GM21367 (cell line): ENCODE data around the gene SYNDIG1.

ENCODE experiments used
- ATAC-seq: cut with Tn5 transposase; IDR thresholded peaks from one replicate; pipeline ENCODE4 v1.9.1; 2021; ENCODE audit not compliant: unreplicated experiment

Gene SYNDIG1

DNA sequence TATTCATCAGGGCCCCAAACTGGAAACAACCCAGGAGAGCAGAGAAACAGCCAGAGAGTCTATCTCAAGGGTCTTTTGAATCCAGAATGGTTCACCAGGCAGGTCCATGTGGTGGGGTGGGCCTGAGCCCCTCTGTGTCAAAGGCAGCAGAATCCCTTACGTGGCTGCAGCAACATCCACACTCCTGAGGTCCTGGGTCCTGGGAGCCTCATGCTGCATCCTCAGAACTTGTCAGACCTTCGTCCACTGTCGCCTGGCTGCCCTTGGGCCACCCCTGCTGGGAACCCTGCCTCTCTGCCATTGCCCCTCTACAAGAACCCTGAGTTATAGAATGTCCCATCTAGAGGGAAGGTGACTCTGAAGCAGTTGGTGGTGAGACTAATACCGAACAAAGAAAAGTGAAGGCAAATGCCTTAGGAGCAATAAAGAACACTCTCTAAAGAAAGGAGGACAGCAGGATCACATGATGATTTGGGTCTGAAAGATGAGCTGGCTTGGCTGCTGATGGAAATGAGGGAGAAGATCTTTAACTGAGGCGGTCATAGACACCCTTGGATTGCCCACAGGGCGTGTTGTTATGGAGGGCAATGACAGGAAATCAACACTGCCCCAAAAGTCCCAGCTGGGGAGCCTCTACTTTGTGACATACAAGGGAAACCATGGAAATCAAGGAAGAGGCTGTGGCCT lies 161.2 kb downstream of the SYNDIG1 start:
- ATAC-seq = no peak

DNA sequence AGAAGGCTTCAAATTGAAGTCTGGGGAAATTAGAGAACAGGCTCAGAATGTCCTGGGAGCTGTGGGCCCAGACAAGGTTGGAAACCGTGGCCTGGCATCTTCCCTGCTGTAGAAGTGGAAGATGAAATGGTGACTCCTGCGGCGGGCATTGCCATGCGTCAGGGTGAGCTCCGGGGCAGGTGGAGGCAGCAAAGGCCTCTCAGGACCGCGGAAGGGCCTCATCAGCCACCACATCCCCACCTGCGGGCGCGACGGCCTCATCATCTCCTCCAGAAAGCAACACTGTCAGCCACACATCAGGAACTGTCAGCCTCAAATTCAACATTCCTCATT lies 161.7 kb downstream of the SYNDIG1 start:
- no peak for ATAC-seq

DNA sequence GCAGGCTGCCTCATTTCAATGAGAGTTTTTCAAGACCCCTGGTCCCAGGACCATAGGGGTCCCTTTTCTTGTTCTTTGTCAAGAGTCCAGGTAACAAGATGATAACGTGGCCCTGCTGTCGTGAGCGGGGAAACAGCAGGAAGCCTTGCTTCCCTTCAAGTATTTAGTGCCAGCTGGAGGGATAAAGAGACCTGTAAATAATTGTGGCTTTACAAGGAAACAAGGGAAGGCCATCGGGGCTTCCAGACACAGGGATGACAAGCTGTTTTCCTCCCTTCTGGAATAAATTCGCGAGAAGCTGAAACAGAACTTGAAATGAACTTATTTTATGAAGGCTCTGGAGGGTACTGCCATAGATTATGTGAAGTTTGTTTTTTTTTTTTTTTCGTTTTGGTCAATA lies 163.2 kb downstream of the SYNDIG1 start:
- ATAC-seq = no peak

DNA sequence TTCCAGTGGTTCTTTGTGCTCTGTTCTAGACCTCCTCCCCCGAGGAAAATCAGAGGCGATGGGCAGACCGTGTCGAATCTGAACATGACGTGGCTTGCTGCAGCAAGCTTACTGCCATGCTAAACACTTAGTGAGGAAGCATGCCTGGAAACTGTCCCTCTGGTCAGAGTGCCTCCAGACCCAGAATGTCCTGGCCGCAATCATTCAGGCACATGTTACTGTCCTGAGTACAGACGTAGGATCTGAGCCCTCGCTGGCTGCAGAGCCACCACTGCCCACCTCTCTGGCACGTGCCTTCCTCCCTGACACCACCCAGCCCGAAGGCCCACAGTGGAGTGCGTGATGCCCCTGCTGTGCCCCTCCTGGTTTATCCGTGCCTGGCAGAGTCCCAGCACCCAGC lies 163.6 kb downstream of the SYNDIG1 start:
- no peak for ATAC-seq

DNA sequence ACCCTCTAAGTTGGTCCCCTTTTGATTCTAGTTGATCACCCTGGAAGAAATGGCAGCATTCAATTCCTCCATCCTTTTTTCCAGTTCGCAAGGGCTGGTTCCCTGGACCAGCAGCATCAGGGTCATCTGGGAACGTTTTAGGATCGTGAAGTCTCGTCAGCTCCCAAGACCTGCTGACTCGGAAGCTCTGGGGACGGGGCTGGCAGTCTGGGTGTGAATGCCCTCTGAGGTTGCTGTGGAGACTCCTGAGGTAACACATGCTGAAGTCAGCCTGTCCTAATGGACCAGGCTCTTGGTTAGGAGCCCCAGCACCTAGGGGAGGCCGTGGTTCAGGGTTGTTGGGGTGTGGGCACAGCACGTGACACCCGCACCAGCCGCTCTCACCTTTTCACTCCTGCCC lies 164.1 kb downstream of the SYNDIG1 start:
- no peak for ATAC-seq

DNA sequence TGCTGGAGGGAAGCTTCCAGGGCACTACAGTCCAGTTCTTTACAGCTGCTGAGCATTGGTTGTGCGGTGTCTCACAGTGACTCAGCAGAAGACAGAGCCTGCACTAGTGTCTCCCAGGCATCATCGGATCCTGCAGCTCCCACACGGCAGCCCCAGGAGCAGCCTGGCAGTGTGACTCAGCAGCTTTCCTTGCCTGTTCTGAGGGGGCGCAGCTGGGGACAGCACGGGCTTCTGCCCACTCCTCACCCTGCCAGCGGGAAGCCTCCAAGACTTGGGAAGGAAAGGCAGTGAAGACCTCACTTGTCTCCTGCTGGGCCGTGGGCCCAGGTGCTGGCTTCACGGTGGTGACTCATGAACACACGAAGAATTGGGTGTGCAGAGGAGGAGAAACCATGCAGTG lies 165.4 kb downstream of the SYNDIG1 start:
- no peak for ATAC-seq

DNA sequence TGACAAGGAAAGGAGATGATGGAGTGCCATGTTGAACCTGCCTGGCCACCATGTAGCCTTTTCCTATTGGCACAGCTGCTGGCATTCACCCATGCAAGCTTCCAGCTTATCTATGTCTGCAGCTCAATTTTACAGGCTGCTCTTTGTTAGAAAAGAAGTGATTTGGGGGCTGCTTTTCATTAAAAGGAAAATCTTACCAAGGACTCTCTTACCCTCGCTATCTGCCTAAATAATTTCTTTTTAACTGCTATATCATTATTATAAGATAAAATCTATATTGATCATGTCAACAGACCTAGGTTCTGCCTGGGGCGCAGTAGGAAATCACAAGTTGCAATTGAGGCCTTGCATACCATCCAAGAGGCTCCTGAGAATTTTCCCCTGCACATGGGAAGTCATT lies 167.2 kb downstream of the SYNDIG1 start:
- ATAC-seq = no peak

DNA sequence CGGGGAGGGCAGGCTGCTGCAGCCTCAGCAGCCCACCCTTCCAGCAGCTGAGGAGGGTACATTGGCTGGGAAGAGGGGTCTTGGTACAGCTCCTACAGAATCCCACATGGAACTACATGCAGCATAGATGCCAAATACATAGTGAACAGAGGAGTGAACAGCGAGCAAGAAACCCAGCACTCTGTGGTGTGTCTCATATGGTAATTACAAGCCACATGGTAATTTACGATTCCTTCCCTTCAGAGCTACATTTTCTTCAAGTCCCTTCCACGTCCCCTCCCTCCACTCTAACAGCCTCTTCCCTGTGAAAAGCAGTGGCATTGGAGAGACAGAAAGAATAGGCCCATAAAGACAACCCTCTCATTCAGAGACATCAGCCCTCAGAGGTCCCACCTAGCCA lies 167.7 kb downstream of the SYNDIG1 start:
- ATAC-seq = no peak

DNA sequence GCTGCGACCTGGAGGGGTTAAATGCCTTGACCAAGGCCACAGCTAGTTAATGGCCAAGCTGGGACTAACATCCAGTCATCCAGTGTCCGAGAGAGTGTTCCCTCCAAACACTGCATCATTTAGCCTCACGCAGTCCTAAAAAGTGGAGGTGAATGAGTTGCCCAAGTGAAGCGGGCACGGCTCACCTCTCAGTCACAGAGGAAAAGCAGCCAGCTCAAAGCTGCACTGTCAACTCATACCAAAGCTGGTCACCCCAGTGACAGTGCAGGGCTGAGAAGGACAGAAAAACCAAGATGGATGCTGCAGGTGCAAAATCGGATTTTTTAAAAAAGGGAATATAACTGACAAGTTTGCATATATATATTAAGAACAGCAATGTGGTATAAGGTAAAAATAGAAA lies 168.5 kb downstream of the SYNDIG1 start:
- no peak for ATAC-seq

DNA sequence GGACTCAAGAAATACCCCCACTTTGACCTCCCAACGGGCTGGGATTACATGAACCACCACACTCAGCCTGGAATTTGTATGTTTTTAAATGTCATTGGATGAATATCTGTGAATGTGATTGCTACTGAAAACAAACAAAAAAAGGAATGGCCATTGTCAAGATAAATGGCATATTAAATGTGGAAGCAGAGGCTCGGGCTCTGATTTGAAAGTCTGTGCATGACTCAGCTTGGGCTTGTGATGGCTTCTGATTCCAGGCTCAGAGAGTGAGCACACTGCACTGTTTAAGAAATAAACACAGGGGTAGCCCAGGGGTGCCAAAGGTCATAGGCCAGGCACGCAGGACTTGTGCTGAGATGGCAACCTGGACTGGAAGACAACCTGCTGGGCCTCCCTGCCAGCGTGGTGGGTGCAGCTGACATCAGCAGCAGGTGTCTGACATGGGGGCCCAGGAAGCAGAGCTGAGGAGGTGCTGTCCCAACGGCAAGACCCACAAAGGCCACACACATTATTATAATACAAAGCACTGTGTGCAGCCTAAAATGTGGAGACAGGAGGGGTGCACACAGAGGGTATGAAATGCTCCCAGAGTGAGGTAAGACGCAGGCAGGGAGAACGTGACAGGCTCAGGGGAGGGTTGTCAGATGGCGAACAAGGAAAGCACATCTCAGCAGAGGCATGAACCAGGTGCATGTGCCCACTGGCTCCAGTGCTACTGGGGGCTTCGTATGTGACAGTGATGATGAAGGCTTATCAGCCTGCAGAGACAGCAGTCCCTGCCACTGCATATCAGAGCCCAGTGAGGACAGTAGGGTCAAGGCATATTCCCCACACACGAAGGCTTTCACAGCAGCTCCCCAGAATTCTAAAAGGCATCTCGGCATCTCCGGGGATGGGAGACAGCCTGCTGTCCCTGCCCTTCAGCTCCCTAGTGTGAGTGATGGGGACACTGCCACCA lies 169.4 kb downstream of the SYNDIG1 start:
- no peak for ATAC-seq

DNA sequence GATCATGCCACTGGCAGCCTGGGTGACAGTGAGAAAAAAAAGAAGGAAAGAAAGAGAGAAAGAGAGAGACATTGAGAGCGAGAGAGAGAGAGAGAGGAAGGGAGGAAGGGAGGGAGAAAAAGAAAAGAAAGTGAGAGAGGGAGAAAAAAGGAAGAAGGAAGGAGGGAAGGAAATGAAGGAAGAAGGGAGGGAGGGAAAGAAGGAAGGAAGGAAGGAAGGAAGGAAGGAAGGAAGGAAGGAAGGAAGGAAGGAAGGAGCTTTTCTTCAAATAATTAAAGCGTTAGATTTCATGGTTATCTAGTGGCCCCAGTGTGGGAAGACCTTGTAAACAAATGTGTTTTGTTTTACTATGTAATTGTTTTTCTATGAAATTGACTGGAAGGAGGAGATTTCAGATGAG lies 170.8 kb downstream of the SYNDIG1 start:
- no peak for ATAC-seq

DNA sequence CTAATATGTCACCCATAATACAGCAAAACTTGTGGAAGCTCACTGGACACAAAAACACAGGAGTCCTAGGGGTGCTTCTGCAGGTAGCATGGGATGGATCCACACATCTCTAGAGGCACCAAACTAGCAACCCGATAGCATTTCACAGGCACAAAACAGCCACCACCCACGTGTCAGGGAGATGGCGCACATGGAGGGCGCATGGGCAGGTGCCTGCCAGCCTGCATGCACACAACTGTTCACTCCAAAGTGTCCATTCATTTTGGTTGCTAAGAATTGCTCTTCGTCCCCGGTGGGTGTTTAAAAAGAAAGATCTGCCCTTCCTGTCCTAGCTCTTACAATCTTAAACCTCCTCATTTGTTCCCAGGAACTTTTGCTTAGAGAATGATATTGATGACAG lies 171.3 kb downstream of the SYNDIG1 start:
- ATAC-seq = no peak

DNA sequence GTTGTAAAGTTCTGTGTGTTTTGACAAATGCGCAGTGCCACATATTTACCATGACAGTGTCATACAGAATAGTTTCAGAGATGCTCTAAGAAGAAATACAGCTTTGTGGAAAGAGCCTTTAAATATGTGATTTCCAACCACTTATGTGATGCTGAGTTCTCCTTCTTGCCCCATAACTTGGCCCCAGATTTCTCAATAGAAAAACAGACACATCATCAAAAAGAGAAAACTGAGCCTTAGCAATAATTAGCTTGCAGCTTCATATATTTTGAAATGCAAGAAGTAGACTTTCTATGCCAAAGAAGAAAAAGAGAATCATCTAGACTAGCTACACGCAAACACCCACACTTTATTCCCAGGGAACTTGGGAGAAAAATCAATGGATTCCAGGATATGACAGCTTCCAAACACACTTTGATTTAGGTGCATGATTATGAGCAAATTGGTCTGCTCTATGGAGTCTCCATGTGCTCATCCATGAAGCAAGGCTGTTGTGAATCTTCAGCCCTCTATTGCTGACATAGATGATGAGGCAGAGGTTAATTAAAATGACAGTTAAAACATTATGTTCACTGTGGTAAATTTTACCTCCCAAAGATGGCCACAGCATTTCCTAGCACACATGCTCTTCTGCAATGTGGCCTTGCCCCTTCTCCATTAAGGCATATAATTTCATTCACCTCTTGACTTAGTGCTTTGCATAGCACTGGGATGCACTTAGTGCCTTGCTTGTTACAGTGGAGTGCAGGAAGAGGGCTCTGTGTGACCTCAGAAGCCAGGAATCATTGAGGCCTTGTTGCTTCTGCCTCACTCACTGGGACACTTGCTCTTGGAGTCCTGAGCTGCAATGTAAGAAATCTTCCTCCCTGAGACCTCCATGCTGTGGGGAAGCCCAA lies 174.6 kb downstream of the SYNDIG1 start:
- ATAC-seq = no peak

DNA sequence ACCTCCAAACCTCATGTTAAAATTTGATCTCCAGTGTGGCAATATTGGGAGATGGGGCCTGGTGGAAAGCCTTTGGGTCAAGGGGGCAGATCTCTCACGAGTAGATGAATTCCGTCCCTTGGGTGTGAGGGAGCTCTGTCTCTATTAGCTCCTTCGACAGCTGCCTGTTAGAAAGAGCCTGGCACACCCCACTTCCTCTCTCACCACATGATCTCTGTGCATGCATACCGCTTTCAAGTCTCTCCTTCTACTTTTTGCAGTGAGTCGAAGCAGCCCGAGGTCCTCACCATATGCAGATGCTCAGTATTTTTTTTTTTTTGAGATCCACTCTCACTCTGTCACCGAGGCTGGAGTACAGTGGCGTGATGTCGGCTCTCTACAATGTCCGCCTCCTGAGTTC lies 176.9 kb downstream of the SYNDIG1 start:
- no peak for ATAC-seq

DNA sequence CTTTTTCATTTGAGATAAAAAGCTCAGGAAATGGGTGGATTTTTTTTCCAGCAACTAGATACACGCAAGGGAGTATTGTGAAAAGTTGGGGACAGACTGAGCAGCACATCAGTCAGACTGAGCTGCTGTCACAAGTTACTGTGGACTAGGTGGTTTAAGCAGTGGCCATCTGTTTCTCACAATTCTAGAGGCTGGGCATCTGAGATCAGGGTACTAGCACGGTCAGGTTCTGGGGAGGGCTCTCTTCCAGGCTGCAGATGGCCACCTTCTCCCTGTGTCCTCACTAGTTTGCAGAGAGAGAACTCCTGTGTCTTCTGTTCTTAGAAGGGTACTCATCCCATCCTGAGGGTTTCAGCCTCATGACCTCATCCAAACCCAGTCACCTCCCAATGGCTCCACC lies 178.3 kb downstream of the SYNDIG1 start:
- ATAC-seq = no peak

DNA sequence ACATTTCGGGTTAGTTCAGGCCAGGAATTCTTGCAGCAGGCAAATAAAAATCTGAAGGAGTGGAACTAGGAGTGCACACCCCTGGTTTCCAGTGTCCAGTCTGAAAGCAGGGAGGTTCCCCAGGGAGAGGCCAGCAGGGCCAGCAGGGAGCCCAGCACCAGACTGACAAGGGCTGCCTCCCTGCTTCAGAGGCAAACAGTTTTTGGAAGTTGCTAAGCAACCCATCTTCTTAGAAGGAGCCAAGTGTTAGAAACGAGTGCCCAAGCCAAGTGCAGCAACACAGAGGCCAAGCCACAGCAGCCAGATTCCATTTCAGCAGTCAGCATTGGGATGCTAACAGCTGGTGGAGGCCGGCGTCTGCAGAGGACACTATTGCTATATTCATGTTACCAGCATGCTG lies 179.1 kb downstream of the SYNDIG1 start:
- ATAC-seq = peak; percentile 11

DNA sequence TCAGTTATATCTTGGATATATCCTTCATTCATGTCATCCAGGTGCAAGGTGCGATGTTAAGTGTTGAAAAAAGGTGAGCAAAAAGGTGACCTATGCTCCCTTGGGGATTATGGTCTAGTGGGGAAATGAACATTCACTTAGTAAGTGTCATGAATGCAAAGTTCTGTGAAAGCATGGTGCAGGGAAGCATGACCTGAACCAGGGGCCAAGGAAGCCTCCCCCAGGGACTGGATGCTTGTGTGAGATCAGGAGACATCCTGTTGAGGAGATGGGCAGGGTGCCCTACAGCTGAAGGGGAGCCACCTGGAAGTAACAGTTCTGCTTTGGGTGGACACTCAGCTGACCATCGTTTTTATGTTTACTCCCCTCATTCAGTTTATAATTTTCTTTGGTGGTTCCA lies 179.5 kb downstream of the SYNDIG1 start:
- peak; percentile 55 for ATAC-seq

DNA sequence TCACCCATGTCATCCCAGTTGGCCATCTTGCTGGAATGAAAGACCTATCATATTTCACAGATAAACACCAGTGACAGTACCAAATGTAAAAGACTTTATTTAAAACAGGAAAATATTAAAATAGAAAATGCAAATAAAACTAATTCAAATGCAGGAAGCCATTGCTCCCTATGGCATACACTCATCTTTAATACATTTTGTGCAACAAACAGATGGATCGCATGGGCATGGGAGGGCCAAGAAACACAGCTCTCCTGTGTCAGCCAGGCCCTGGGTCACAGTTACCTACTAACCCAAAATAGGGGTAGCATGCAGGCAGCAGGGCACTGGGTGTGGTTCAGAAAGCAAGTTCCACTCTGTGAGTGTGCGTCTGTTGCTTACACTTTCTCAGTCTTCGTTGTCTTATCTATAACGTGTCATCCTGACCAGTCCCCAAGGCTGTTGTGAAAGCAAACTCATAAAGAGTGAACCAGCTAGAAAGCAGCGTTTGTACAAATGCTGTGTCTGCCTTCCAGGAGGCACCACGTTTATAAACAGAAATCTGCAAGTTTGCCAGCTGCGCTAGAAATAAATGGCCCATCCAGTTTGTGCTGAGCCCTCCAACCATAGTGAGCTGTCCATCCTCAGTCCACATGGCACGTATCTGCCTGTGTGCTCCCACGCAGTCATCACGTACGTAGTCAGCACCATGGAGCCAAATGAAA lies 180.5 kb downstream of the SYNDIG1 start:
- no peak for ATAC-seq

DNA sequence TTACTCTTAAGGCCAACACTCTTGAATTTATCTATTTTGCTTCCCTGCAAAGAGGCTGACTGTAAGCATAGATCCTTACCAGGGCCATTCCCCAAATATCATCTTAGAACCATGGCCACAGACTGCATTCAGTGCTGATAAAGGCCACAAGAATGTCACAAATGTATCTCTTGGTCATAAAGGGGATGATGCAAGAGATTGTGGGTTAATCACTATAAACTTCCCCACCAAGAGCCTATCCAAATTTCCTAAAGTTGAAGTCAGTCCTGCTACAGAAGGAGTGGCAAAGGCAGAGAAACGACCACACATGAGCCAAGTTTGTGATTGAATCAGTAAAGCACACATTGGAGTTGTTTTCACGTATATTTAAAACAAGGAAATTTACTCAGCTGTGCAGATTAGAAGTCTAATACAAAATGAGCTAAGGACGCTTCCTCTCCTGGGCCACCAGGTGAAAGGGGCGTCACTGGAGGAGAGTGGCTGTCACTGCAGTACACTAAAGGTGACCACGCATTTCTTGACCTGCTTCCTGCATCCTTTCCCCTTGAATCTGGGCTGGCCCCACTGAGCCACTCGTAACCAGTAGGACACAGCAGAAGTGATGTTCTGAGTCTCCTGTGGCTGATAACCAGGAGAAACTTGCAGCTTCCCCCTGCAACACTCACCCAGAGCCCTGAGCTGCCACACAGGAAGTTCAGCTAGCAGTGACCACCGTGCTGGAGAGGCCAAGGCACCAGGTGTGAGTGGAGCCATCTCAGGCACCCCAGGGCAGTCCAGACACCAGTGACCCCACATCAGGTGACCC lies 181.9 kb downstream of the SYNDIG1 start:
- ATAC-seq = no peak

DNA sequence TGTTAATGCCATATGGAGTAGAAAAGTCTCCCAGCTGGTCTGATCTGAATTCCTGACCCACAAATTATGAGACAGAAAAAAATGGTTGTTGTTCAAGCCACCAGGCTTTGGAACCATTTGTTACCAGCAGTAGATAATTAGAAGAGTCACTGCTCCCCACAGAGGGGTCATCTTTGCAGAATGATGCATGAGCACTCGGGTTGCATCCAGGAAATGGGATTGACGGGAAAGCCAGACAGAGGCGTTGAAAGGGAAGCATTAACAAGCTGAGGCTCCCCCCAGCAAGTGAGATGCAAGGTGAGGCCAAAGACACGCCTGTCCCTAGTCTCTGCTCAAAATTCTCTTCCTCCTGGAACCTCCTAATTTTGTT lies 182.5 kb downstream of the SYNDIG1 start:
- ATAC-seq = no peak
